Ascending aorta (tissue), 2 donors: ENCODE results near the gene MZB1. TPM values are rescaled to one million over a fixed set of nuclear protein-coding genes. Genes with fewer than 3 reads are reported as not detected.

Experiments used
- DNase-seq, 2 donors: peaks; one replicate each; pipeline ENCODE4 v3.0.0-alpha.2; 2019; ENCODE audit warnings: low spot score in 2 of 2
- H3K27ac ChIP-seq, 2 donors: fragments of 200-600 bp; sonication (generic); one replicate each; pipeline ENCODE4 v1.5.1; 2016 to 2017; ENCODE audit warnings: mild to moderate bottlenecking in 1 of 2
- H3K27me3 ChIP-seq: fragments of 200-600 bp; sonication (generic); one replicate; pipeline ENCODE4 v1.5.1; 2017
- H3K36me3 ChIP-seq, 2 donors: fragments of 200-600 bp; sonication (generic); one replicate each; pipeline ENCODE4 v1.5.1; 2016
- H3K4me1 ChIP-seq, 2 donors: fragments of 200-600 bp; sonication (generic); one replicate each; pipeline ENCODE4 v1.5.1; 2016 to 2017; ENCODE audit warnings: mild to moderate bottlenecking in 1 of 2
- H3K4me3 ChIP-seq, 2 donors: fragments of 200-600 bp; sonication (generic); one replicate each; pipeline ENCODE4 v1.5.1; 2016 to 2017; ENCODE audit warnings: mild to moderate bottlenecking in 1 of 2
- H3K9me3 ChIP-seq, 2 donors: fragments of 200-600 bp; sonication (generic); one replicate each; pipeline ENCODE4 v1.5.1; 2016
- intact Hi-C: fragments of 100-400 bp; cut with DNase I; formaldehyde crosslinking; loops from one replicate; pipeline ENCODE4 v1.15.1; 2023
- total RNA-seq: library from RNA; depleted of rRNA; stranded (reverse); fragments of >200 nt; gene quantifications from one replicate; pipeline ENCODE4 v1.1.0, GENCODE V29; 2016
- TF ChIP-seq, protein P1 (sequence below), 3 experiments: fragments of 200-600 bp in 2 of 3; fragments of 450-650 bp in 1 of 3; sonication (generic) in 2 of 3; IDR thresholded peaks; one replicate each; pipeline ENCODE4 v1.5.1; 2016 to 2019; ENCODE audit warnings: antibody characterized with exemption in 3 of 3, mild to moderate bottlenecking in 1 of 3, moderate library complexity in 1 of 3

Gene MZB1
- total RNA-seq, 1 donor from 2014 or later, result 8.0 TPM

- Histone ChIP-seq H3K27me3 (no peaks in the 10 kb centered on the region), H3K4me3 (no peak overlapping the region), H3K4me1 (peaks cover 0 to 18% of the 10 kb centered on the region in 2 donors), H3K27ac (no peak overlapping the region), H3K36me3 (peaks cover 0 to 8% of the 10 kb centered on the region in 2 donors), H3K9me3 (no peaks in the 10 kb centered on the region)
- TF ChIP-seq, protein P1, sequence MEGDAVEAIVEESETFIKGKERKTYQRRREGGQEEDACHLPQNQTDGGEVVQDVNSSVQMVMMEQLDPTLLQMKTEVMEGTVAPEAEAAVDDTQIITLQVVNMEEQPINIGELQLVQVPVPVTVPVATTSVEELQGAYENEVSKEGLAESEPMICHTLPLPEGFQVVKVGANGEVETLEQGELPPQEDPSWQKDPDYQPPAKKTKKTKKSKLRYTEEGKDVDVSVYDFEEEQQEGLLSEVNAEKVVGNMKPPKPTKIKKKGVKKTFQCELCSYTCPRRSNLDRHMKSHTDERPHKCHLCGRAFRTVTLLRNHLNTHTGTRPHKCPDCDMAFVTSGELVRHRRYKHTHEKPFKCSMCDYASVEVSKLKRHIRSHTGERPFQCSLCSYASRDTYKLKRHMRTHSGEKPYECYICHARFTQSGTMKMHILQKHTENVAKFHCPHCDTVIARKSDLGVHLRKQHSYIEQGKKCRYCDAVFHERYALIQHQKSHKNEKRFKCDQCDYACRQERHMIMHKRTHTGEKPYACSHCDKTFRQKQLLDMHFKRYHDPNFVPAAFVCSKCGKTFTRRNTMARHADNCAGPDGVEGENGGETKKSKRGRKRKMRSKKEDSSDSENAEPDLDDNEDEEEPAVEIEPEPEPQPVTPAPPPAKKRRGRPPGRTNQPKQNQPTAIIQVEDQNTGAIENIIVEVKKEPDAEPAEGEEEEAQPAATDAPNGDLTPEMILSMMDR (IDR thresholded peaks at IDR 0.05), result no peak
- DNase-seq, result peak in 1 of 2 donors; percentile 3
- intact Hi-C loops, result no loop called here
Observed at GRCh38 chr5:139408191-139408590, 18.5 kb upstream of the MZB1 start.

DNA sequence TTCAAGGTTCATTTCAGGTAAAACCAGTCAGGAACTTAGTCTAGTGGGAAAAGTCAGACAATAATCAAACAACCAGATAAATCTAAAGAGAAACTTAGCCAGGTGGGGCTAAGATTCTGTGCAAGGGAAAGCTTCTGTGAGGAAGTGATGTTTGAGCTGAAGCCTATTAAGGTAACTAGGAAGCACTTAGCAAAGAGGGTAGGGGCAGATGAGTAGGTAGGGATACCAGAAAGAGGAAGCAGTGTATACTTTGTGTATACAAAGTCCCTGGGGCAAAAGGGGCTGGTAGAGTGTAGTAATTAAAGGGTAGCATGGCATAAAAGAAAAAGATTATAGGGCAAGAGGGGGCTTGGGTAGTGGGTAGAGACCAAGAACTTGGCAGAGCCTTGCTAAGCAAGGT is 17.8 kb upstream of the MZB1 start:
- Histone ChIP-seq H3K4me1 (peaks cover 0 to 21% of the 10 kb centered on the region in 2 donors), H3K27me3 (no peaks in the 10 kb centered on the region), H3K27ac (no peak overlapping the region), H3K9me3 (no peaks in the 10 kb centered on the region), H3K36me3 (peaks cover 0 to 2% of the 10 kb centered on the region in 2 donors), H3K4me3 (no peak overlapping the region)
- intact Hi-C loops, result no loop called here
- peak in 1 of 2 donors; percentile 38 for DNase-seq
- TF ChIP-seq, protein P1 (IDR thresholded peaks at IDR 0.05), result no peak

GRCh38 chr5:139406963-139407362 is 17.2 kb upstream of the MZB1 start:
- no peaks in the 10 kb centered on the region for H3K36me3 ChIP-seq
- intact Hi-C loops, result no loop called here
- TF ChIP-seq, protein P1 (IDR thresholded peaks at IDR 0.05), result no peak
- DNase-seq, result peak in 1 of 2 donors; percentile 31
- H3K9me3 ChIP-seq, result no peaks in the 10 kb centered on the region
- H3K27me3 ChIP-seq, result no peaks in the 10 kb centered on the region
- H3K4me1 ChIP-seq, result peaks cover 0 to 21% of the 10 kb centered on the region in 2 donors
- no peak overlapping the region for H3K27ac ChIP-seq
- H3K4me3 ChIP-seq, result no peak overlapping the region

GRCh38 chr5:139404484-139404840 is 14.7 kb upstream of the MZB1 start:
- peak overlapping the region; percentile 61 to 62 for H3K4me3 ChIP-seq
- no peaks in the 10 kb centered on the region for H3K9me3 ChIP-seq
- H3K36me3 ChIP-seq, result no peaks in the 10 kb centered on the region
- intact Hi-C loops, result loop anchor here (1.0 to 5.0 kb wide), 5 partner anchors 34 to 862 kb away; partner anchors contain the start of genes DNAJC18, ETF1, MATR3 and PAIP2
- peaks cover 0 to 10% of the 10 kb centered on the region in 2 donors for H3K4me1 ChIP-seq
- peak overlapping the region; percentile 88 to 90 for H3K27ac ChIP-seq
- TF ChIP-seq, protein P1 (IDR thresholded peaks at IDR 0.05), result no peak
- no peak for DNase-seq
- H3K27me3 ChIP-seq, result no peaks in the 10 kb centered on the region

GRCh38 chr5:139403787-139404483 is 14.2 kb upstream of the MZB1 start, which contains the start of gene SPATA24:
Gene SPATA24, minus strand, starts transcription at chr5:139404089. Its CDS starts 29 bp downstream, at chr5:139404060.
- TF ChIP-seq, protein P1 (IDR thresholded peaks at IDR 0.05), result no peak
- Histone ChIP-seq H3K36me3 (no peaks in the 10 kb centered on the region), H3K27ac (peak within 1 kb of the TSS; percentile 88 to 90), H3K9me3 (no peaks in the 10 kb centered on the region), H3K4me1 (peaks cover 0 to 10% of the 10 kb centered on the region in 2 donors), H3K4me3 (peak within 1 kb of the TSS; percentile 61 to 62), H3K27me3 (no peaks in the 10 kb centered on the region)
- peak; percentile 94 to 99 for DNase-seq
- intact Hi-C loops, result loop anchor here (1.0 to 5.0 kb wide), 5 partner anchors 35 to 862 kb away; partner anchors contain the start of genes DNAJC18, ETF1, MATR3 and PAIP2
